Stimulated activated CD4-positive, alpha-beta T cell treated with anti-CD3 and anti-CD28 coated beads, Interleukin-2, amount 100 ng/mL, for 24 hours (primary cell): ENCODE results near the gene IFTAP.
"Not testable (repeated sequence)": the region's sequence is repeated elsewhere in the genome, so short reads cannot be mapped to it uniquely, and the experiment has no call there.

Experiments used
- DNase-seq, 2 donors: peaks; one replicate each; pipeline ENCODE4 v3.0.0-alpha.2; 2020

IFTAP gene, protein sequence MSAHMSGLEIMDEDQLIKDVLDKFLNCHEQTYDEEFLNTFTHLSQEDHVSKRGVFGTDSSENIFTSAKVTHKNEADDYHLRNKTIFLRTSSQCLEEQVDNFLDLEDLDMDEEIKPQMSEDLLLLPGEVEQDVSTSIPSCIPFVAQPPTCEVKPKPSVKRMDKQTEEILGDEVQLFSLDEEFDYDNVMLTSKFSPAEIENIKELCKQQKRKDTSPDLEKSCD

DNA sequence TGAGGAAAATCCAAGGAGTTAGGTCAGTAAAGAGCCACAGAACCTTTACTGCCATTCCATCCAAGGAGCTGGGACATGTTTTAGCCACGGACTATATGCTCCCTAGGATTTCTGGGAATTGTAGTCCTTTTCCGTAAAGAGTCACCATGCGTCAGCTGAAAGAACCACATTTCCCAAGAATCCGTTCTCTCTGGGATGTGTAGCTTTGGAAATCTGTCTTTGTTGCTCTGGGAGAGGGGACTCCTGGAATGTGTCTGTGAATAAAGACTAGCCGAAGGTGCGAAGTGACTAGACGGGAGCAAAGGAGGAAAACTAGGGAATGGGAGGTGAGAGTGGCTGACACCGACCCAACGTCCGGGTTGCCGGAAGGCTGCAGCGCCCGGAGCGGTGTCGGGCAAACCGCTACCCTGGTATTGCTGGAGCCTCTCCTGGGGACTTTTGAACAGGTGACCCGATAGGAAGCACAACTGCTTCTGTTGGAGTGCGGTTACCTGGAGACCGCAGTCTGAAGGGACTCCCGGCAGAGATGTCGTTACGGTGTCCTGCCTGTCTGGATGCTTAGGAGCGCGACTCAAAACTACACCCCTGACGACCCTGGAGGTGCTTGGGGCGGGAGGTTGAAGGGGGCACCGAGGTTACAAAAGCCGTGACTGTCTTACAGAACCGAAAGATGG, at the start of gene IFTAP:
Gene IFTAP (plus strand): TSS at position 187 of the 674 bp plus-strand sequence. CDS start 15,602 bp downstream, outside the sequence.
- peak; percentile 19 to 34 for DNase-seq

DNA sequence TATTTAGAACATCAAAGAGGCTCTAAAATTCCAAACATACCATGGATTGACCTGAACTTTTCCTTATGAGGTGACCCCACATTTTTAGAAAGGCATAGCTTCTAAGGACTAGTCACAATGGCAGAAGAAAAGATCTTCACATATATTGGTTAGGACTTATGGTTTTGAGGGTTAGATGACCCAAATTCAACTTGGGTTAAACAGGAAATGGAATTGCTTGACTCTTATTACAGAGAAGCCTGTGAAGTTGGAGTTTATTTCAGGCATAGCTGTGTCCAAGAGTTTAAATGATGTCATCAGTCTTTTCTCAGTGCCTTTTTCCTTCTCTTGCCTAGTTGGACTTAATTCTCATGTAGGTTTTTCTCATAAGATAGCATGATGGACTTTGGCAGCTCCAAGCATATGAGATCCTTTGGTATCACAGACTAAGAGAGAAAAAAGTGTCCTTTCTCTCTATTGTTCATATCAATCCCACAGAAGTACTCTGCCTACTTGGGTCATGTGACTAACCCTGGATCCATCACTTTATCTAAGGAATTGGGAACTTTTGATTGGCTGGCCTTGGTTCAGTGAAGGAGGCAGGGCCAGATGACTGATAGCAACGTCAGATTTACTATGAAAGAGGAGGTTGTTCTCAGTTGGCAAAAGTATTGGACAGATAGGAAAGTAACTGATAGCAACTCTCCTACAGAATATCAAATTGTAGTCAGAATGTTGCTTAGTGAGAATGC, 43.8 kb upstream of the IFTAP start:
- DNase-seq = no peak

DNA sequence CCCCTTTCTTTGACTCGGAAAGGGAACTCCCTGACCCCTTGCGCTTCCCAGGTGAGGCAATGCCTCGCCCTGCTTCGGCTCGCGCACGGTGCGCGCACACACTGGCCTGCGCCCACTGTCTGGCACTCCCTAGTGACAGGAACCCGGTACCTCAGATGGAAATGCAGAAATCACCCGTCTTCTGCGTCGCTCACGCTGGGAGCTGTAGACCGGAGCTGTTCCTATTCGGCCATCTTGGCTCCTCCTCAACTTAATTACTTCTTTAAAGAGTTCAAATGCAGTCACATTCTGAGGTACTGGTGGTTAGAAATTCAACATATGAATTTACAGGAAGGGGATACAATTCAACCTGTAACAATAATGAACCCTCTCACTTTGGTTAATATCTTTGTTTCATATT, 36.9 kb upstream of the IFTAP start:
- not testable (repeated sequence) for DNase-seq

DNA sequence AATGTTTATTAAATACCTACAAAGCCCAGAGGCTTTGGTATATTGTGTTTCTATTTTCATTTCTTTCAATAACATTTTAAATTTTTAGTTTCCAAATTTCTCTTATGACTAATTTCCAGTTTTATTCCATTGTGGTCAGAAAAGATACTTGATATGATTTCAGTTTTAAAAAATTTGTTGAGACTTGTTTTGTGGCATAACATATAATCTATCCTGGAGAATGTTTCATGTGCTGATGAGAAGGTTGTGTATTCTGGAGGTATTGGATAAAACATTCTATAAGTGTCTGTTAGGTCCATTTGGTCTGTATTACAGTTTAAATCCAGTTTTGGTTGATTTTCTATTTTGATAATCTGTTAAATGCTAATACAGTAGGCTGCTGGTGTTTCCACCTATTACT, 36.3 kb upstream of the IFTAP start:
- DNase-seq = no peak

DNA sequence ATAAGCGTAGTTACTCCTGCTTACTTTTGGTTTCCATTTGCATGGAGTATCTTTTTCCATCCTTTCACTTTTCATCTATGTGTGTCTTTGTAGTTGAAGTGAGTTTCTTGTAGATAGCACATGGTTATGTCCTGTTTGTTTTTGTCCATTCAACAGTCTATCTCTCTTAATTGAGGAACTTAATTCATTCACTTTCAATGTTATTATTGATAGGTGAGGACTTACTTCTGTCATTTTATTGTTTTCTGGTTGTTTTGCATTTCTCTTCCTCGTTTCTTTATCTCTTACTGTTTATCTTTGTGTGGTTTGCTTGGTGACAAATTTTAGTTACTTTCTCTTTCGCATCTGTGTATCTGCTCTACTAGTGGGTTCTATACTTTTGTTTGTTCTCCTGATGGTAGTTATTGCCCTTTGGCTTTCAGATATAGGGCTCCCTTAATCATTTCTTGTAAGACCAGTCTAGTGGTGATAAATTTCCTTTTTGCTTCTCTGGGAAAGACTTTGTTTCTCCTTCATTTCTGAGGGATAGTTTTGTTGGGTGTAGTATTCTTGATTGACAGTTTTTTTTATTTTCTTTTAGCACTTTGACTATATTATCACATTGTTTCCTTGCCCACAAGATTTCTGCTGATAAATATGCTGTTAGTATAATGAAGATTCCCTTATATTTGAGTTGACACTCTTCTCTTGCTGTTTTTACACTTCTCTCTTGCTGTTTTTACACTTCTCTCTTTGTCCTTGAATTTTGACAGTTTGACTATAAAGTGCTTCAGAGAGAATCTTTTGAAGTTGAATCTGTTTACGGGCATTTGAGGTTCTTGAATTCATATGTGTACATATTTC, 35.5 kb upstream of the IFTAP start:
- no peak for DNase-seq

DNA sequence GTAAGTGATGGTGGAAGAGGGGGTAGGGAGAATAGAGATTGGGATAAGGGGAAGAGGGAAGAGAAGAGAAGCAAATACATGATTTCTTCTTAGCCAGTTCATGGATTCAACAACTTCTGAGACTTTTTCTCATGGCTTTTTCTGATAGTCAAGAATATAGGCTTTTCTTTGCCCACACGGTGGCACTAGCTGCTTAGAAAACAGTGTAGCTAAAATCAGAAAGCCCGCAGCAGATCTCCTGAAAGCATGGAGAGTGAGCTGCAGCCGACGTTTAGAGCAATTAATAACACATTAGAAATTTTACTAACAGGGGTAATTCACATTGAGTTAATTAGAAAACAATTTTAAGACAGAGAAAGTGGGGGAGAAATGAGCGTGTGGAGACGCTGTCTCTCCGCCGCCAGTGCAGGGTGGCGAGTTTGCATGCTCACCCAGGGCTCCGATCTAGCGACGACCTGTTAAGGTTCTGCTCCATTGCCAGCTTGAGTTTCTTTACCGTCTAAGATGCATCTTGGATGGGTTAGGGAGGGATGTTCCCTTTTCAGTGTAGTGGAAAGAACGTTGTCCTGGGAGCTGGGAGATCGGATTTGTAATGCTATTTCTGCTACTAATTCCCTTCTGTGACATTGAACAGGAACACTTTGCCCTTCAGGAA, 29.8 kb upstream of the IFTAP start:
- DNase-seq = peak; percentile 37 to 38

DNA sequence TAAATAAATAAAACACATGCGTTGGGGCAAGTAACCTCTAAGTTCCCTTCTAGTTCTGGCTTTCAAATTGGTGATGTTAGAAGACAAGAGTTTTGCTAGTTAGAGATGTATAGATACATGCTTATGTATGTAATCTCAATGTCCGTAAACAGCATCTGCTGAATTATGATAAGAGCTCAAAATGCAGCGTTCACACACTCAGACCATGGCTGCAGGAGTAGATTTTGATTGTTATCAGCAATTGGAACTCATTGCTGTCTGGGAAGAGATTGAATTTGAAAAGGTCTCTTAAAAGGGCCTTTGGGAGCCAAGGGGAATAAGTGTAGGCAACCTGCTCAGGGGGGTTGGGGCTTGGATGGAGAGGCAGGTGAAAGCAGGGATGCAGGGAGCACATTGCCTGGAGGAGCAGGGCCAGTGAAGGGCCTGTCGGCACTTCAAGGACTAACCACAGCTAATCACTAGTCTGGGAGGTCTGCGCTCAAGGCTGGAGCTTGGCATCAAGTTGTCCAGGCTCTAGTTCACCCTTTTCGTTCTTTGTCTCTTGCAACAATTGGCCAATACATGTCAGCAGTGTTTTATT, 29.2 kb upstream of the IFTAP start:
- DNase-seq = no peak

DNA sequence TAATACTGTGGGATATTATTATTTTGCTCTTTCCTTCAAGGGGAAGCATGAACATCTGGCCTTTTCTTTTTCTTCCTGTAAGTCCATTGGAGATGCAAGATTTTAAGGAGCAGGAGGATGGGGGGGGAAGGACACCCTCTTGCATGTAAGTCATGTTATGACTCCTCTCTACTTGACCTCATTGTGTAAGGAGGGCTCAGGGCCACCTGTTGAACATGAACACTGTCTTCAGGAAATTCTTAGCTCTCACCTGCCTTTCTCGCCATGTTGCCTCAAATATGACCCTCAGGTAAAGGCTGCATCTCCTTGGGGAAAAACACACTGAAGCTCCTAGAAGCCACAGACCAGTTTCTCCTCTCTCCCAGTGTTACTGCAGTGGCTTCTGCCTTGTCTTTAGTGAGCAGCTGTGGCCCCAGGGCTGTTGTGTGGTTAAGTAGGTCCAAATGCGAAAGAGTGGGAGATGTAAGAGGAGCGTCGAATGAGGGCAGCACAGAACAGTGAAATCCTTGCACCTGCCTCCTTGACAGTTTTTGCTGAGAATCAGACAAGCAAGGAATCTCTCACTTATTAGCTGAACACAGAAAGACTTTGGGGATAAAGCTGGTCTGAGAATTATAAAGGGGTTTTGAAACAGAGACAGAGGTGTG, 27.8 kb upstream of the IFTAP start:
- DNase-seq = no peak

DNA sequence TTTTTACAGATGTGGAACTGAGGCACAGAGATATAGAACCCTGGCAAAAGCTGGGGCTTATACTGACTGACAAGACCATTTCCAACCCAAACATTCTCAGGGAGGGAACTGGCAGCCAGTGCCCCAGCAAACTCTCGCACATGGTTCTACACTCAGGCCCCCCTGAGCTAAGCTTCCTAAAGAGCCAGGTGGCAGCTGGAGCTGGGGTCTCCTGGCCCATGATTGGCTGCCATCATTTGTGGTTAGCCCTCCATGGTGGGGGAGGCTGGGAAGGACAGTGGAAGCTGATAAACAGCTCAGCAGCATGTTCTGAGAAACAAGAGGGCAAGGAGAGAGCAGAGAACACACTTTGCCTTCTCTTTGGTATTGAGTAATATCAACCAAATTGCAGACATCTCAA, 26.6 kb upstream of the IFTAP start, which contains the start of gene RAG1:
Gene RAG1 (plus strand): TSS at position 314 of the 400 bp plus-strand sequence. CDS start 5,298 bp downstream, outside the sequence.
- DNase-seq = no peak

DNA sequence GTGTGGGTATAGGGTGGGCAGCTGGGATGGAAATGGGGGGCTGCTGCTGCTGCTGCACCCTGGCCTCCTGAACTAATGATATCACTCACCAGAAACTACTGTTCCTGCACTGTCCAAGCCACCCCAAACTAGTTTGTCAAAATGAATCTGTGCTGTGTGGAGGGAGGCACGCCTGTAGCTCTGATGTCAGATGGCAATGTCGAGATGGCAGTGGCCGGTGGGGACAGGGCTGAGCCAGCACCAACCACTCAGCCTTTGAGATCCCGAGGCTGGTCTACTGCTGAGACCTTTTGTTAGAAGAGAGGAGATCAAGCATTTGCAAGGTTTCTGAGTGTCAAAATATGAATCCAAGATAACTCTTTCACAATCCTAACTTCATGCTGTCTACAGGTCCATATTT, 25.2 kb upstream of the IFTAP start:
- DNase-seq = no peak

DNA sequence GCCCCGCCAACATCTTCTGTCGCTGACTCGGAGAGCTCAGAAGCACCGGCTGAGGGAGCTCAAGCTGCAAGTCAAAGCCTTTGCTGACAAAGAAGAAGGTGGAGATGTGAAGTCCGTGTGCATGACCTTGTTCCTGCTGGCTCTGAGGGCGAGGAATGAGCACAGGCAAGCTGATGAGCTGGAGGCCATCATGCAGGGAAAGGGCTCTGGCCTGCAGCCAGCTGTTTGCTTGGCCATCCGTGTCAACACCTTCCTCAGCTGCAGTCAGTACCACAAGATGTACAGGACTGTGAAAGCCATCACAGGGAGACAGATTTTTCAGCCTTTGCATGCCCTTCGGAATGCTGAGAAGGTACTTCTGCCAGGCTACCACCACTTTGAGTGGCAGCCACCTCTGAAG, 19.8 kb upstream of the IFTAP start:
- no peak for DNase-seq

DNA sequence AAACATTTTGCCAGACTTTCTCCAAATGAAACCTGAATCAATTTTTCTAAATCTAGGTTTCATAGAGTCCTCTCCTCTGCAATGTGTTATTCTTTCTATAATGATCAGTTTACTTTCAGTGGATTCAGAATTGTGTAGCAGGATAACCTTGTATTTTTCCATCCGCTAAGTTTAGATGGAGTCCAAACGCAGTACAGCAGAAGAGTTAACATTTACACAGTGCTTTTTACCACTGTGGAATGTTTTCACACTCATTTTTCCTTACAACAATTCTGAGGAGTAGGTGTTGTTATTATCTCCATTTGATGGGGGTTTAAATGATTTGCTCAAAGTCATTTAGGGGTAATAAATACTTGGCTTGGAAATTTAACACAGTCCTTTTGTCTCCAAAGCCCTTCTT, 16.9 kb upstream of the IFTAP start:
- no peak for DNase-seq

DNA sequence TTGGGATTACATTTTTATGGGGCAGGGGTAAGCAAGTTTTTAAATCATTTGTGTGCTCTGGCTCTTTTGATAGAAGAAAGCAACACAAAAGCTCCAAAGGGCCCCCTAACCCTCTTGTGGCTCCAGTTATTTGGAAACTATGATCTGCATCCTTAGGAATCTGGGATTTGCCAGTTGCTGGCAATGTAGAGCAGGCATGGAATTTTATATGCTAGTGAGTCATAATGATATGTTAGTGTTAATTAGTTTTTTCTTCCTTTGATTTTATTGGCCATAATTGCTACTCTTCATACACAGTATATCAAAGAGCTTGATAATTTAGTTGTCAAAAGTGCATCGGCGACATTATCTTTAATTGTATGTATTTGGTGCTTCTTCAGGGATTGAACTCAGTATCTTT, 16.4 kb upstream of the IFTAP start:
- no peak for DNase-seq

DNA sequence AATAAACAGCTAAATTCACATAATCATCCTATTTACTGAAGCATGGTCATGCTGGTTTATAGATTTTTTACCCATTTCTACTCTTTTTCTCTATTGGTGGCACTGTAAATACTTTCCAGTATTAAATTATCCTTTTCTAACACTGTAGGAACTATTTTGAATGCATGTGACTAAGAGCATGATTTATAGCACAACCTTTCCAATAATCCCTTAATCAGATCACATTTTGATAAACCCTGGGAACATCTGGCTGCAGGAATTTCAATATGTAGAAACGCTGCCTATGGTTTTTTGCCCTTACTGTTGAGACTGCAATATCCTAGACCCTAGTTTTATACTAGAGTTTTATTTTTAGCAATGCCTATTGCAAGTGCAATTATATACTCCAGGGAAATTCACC, 15.8 kb upstream of the IFTAP start:
- DNase-seq = no peak

DNA sequence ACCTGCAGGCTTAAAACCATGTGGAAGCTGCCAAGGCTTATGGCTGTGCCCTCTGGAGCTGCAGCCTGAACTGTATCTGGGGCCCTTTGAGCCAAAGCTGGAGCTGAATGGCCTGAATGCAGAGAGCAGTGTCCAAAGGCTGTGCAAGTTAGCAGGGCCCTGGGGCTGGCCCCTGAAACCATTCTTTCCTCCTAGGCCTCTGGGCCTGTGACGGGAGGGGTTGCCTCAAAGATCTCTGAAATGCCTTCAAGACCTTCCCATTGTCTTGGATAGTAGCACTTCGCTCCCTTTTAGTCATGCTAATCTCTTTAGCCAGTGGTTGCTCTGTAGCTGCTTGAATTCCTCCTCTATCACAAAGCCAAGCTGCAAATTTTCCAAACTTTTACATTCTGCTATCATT, 12.8 kb upstream of the IFTAP start:
- DNase-seq = no peak

DNA sequence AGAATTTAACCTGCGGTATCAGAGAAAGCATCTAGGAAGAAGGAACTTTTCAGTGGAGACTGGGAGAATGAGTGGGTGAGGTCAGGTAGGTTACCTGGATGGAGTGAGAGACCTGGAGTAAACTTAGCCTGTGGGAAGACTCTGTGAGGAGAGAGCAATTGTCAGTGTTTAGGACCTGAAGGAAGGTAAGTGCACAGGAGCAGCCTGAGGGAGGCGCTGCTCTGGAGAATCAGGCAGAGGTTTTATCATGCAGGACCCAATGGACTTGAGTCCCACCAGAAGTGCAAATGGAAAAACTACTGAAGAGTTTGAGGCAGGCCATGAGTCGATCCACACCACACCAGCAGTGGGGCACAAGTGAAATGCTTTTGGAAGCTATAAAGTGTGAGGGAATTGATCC, 10.6 kb upstream of the IFTAP start:
- DNase-seq = no peak

DNA sequence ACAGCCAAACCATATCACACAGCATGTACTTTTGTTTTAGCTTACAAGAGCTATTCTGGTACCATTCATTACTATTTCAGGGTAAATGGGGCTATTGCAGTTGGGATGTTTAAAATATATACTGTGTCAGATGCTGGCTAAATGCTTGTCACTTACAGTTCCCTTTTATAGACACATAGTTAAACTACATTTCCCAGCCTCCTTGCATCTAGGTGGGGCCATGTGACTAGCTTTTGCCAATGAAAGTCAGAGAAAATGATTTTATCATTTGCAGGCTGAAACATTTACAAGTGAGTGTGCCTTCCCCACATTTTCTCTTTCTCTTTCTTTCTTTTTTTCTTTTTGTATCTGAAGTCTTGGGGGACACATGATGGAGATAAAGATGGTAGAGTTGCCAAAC, 7.8 kb upstream of the IFTAP start:
- DNase-seq = no peak

DNA sequence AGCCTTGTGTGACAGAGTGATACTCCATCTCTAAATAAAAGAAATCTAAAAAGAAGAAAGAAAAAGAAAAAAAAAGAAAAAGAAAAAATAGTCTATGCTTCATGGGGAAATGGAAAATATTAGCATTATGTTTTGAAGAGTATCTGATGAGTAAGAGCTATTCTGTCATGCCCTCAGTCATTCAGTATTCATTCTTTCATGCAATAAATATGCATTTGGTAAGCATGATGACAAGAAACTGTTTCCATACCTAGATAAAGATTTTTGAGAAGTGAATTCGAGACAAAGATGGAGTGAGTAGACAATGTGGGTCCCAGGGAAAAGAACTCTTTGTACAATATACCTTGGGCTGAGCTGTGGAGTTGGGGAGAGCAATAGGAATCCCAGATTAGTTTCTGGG, 6.2 kb upstream of the IFTAP start:
- DNase-seq = no peak

DNA sequence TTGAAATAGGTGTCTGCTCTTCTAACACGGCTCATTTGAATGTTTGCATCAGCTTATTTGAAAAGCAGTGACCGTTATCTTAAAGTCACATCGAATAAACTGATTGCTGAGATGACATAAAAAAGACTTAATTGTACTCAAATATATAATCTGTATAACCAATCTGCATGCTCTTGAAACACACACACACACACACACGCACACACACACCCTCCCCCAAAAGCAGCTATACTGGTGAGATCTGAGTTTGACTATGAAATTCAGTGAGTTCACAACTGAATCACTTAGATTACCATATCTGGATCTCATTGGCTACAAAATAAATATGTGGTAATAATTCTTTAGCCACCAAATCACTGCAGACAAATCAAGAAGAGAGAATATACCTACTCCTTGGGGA, 3.8 kb upstream of the IFTAP start:
- no peak for DNase-seq

DNA sequence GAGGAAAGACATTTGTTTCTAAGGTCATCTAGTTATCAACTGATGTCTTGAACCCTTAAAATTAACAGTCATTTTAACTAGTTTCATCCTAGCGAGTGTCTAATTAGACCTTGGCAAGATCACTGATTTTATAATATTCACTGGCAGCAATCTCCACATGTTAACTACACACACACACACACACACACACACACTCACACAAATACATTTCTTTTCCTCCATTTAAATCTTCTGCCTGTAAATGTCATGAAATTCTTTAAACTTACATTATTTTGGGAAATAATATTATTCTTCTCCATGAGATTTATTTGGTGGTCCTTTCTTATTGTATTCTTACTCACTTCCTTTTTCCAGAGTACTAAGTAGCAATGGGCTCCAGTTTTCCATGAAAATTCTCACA, 2.9 kb upstream of the IFTAP start:
- no peak for DNase-seq

DNA sequence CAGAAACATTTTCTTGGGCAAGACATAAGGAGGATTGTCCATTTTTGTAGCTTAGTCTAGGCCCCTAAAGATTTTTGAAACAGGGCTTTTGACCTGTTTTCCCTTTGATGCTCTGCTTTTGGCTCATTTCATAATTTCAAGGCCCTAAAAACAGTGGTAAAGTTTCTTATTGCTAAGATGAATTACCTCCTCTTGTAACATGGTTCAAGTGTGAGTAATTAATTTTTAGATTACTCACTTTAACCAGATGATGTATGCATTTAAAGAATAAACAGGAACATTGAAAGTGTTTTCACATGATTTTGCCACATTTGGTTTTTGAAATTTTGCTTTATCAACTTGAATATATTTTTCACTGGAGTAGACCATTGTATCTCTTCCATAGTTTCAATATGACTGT, 2.6 kb downstream of the IFTAP start:
- no peak for DNase-seq

DNA sequence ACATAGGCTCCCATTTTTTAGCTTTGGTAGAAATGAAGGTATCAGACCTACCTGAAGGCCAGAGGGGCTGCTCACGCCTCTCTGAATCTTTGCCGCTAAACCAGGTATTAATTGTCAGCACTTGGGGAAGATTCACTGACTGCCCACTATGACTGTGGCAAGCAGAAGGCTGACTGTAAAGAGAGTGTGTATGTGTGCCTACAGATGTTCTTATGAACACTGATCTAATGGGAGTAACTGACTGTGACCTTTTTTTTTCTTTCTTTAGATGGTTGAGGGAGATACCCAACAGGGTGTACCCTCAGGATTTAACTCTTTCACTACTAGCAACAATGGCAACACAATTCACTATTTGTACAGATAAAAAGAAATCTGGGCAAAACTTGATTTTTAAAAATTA, 3.7 kb downstream of the IFTAP start, which contains the start of gene RAG2:
Gene RAG2 (minus strand): TSS at position 186 of the 400 bp plus-strand sequence. CDS start 4,068 bp downstream, outside the sequence.
- no peak for DNase-seq
